Adrenal gland (tissue), 12 donors: ENCODE measurements around the gene FMO2. TPM values are rescaled to one million over a fixed set of nuclear protein-coding genes. Genes with fewer than 3 reads are reported as not detected.

Experiments used
- DNase-seq, 7 donors: peaks; one replicate each; pipeline ENCODE4 v3.0.0-alpha.2; 2019 to 2020
- H3K27ac ChIP-seq, 5 donors: fragments of 200-600 bp; sonication (generic) in 4 of 5; 1 replicate in 3 of 5; 2 replicates in 2 of 5; pipeline versions ENCODE4 v1.5.1 to v1.8.0; 2016 to 2020; ENCODE audit warnings: mild to moderate bottlenecking in 1 of 5
- H3K27me3 ChIP-seq: fragments of 200-600 bp; 2 replicates; pipeline ENCODE4 v1.8.0; 2021
- H3K36me3 ChIP-seq, 2 donors: fragments of 200-600 bp; replicated peaks in 1 of 2; 1 replicate in 1 of 2; 2 replicates in 1 of 2; pipeline versions ENCODE4 v1.5.1 to v1.8.0; 2018 to 2022
- H3K4me1 ChIP-seq, 2 donors: fragments of 200-600 bp; replicated peaks in 1 of 2; 1 replicate in 1 of 2; 2 replicates in 1 of 2; pipeline versions ENCODE4 v1.5.1 to v1.8.0; 2018 to 2021
- H3K4me3 ChIP-seq, 4 donors: fragments of 200-600 bp; sonication (generic) in 3 of 4; one replicate each; pipeline ENCODE4 v1.5.1; 2016 to 2018
- H3K9me3 ChIP-seq, 3 donors: fragments of 200-600 bp; sonication (generic) in 1 of 3; replicated peaks in 1 of 3; 1 replicate in 2 of 3; 2 replicates in 1 of 3; pipeline versions ENCODE4 v1.5.1 to v1.8.0; 2016 to 2021
- POLR2A ChIP-seq, 2 donors: fragments of 450-650 bp; IDR thresholded peaks; one replicate each; pipeline ENCODE4 v1.6.1; 2017; ENCODE audit warnings: antibody characterized with exemption in 2 of 2, mild to moderate bottlenecking in 2 of 2, moderate library complexity in 1 of 2
- WGBS, 4 donors: extraction: QIAGEN DNeasy Blood & Tissue Kit in 2 of 4; methylation state at CpG; one replicate each; pipeline versions ENCODE4 v1.1.5 to v1.1.7; 2013 to 2017; 5-methylcytosine and 5-hydroxymethylcytosine counted together
- intact Hi-C, 2 donors: fragments of 100-400 bp; cut with DNase I; formaldehyde crosslinking; loops; one replicate each; pipeline versions ENCODE4 v1.14.1 to v1.15.0; 2022 to 2023
- polyA plus RNA-seq, 3 donors: library from polyadenylated mRNA; stranded (reverse); fragments of 200-250 nt in 2 of 3; fragments of 350-450 nt in 1 of 3; fragmentation: Illumina TruSeq in 1 of 3; extraction: RNeasy Lipid Tissue Mini Kit (QIAGEN cat#74804) in 1 of 3; gene quantifications; one replicate each; pipeline ENCODE4 v1.2.3, GENCODE V29; 2013 to 2014
- total RNA-seq, 9 donors: library from RNA; depleted of rRNA in 4 of 9; stranded (reverse); fragments of >200 nt in 4 of 9; fragments of 120-200 nt in 1 of 9; fragmentation: NEBNext Ultra II Directional in 1 of 9; extraction: Animal tissue kit (Norgen Biotek cat#: 25700) in 1 of 9; gene quantifications; one replicate each; pipeline versions ENCODE4 v1.1.0 to v1.2.4, GENCODE V29; 2013 to 2023
- TF ChIP-seq, protein P1 (sequence below), 6 experiments: fragments of 450-650 bp in 4 of 6; fragments of 200-600 bp in 2 of 6; sonication (generic) in 1 of 6; IDR thresholded peaks; 1 replicate in 5 of 6; 2 replicates in 1 of 6; pipeline versions ENCODE4 v1.5.1 to v1.8.0; 2016 to 2021; ENCODE audit warnings: antibody characterized with exemption in 6 of 6, mild to moderate bottlenecking in 2 of 6, moderate library complexity in 1 of 6
- donor health status: healthy with polysubstance abuse.
- donor health status: Bipolar disorder and iron deficiency.
- donor health status: DM: yes; HTN: yes; CAD: no.
- donor health status: DM: no; HTN: no; CAD: no.
- donor health status: DM: no; HTN: no; CAD: no.
- donor health status: DM: yes; HTN: yes; CAD: no.

Gene FMO2
- total and polyA plus RNA-seq, 12 donors: 0.72 to 149 (median 47.9) TPM

GRCh38 chr1:171179318-171180227 lies 5.5 kb upstream of the FMO2 start:
- Histone ChIP-seq H3K4me1 (no peaks in the 10 kb centered on the region), H3K4me3 (no peak overlapping the region), H3K27me3 (no peaks in the 10 kb centered on the region), H3K36me3 (no peaks in the 10 kb centered on the region), H3K9me3 (no peaks in the 10 kb centered on the region), H3K27ac (no peak overlapping the region)
- no peak for DNase-seq
- TF ChIP-seq, protein P1, sequence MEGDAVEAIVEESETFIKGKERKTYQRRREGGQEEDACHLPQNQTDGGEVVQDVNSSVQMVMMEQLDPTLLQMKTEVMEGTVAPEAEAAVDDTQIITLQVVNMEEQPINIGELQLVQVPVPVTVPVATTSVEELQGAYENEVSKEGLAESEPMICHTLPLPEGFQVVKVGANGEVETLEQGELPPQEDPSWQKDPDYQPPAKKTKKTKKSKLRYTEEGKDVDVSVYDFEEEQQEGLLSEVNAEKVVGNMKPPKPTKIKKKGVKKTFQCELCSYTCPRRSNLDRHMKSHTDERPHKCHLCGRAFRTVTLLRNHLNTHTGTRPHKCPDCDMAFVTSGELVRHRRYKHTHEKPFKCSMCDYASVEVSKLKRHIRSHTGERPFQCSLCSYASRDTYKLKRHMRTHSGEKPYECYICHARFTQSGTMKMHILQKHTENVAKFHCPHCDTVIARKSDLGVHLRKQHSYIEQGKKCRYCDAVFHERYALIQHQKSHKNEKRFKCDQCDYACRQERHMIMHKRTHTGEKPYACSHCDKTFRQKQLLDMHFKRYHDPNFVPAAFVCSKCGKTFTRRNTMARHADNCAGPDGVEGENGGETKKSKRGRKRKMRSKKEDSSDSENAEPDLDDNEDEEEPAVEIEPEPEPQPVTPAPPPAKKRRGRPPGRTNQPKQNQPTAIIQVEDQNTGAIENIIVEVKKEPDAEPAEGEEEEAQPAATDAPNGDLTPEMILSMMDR (IDR thresholded peaks at IDR 0.05): no peak
- 72 to 88% (median 82%) methylated on average over 5 of the region's 5 CpGs for WGBS, 4 donors
- intact Hi-C loops: no loop called here

DNA sequence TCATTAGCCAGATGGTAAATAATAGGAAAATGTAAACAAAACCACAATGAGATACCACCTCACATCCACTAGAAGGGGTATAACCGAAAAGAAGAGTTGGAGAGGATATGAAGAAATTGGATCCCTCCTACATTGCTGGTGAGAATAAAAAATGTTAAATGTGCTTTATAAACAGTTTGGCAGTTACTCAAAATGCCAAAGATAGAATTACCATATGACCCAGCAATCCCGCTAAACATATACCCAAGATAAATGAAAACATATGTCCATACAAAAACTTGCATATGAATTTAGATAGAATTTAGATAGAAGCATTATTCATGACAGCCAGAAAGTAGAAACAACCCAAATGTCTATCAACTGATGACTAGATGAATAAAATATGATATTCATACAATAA lies 4.4 kb upstream of the FMO2 start:
- TF ChIP-seq POLR2A (IDR thresholded peaks at IDR 0.05): no peak
- TF ChIP-seq, protein P1 (IDR thresholded peaks at IDR 0.05): no peak
- Histone ChIP-seq H3K4me3 (no peak overlapping the region), H3K27ac (no peak overlapping the region), H3K9me3 (no peaks in the 10 kb centered on the region), H3K36me3 (no peaks in the 10 kb centered on the region), H3K27me3 (no peaks in the 10 kb centered on the region), H3K4me1 (no peaks in the 10 kb centered on the region)
- WGBS, 4 donors: 90 to 93% (median 92%) methylated on average over 2 of the region's 2 CpGs
- intact Hi-C loops: no loop called here
- DNase-seq: no peak

DNA sequence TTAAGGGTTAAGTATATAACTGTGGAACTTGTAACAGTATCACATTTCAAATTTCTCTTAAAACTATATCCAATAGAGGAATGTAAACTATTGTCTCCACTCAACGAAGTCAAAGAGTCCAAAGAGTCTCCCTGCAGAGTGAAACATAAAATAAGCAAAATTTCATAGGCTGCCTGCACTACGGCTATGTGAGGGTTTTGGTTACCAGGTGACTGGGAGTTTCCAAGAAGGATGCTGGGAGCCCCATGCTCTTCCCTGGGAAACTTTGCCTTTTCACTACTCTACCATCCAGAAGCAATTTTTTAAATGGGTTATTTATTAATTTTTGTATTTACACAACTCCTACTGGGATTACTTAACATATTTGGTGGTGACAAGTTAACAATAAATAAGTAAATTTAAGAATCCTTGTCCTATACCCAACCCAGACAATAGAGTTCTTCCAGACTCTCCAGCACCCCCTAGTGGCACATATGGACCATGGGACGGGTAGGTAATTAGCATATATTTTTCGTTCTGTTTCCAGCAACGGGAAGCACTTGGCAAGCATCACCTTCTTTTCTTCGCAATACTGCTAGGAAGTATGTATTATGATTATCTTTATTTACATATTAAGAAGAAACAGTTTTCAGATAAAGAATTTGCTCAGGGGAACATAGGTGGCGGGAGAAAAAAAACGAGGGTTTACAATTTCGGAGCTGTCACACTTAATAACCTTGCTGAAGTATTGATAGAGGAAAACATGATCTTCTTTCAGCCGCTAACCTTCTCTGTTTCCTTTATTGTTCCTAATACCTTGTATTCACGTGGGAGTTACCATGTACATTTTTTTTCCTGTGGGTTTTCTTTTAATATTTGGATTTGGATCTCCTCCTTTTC lies 3.5 kb downstream of the FMO2 start:
- WGBS, 4 donors: 29 to 54% (median 49%) methylated on average over 11 of the region's 11 CpGs
- intact Hi-C loops: no loop called here
- TF ChIP-seq, protein P1 (IDR thresholded peaks at IDR 0.05): peak; percentile 35 to 76 (median 56)
- TF ChIP-seq POLR2A (IDR thresholded peaks at IDR 0.05): no peak
- Histone ChIP-seq H3K4me1 (no peaks in the 10 kb centered on the region), H3K27ac (peak overlapping the region in 1 of 5 donors; percentile 38), H3K36me3 (no peaks in the 10 kb centered on the region), H3K27me3 (no peaks in the 10 kb centered on the region), H3K4me3 (peak overlapping the region in 1 of 4 donors; percentile 25), H3K9me3 (no peaks in the 10 kb centered on the region)
- DNase-seq: peak; percentile 18 to 70 (median 54)

DNA sequence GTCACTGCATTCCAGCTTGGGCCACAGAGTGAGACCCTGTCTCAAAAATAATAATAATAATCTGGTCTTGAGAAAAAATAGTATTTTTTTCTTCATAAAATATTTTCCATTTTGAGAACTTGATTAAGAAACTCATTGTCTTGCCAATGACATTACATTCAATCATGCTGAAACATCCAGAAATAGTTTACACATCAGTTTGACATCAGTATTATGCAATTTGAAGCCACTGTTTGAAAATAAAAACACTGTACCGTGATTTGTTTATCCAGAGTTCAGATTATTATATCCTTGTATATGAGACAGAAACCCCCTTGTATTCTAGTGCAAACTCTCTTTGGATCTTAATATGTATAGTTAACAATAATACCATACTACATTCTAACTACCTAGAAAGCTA lies 6.9 kb downstream of the FMO2 start:
- no peak for TF ChIP-seq POLR2A (IDR thresholded peaks at IDR 0.05)
- TF ChIP-seq, protein P1 (IDR thresholded peaks at IDR 0.05): no peak
- H3K9me3 ChIP-seq: no peaks in the 10 kb centered on the region
- no peak for DNase-seq
- H3K4me3 ChIP-seq: no peak overlapping the region
- 38 to 57% (median 44%) methylated on average over 1 of the region's 1 CpG for WGBS, 4 donors
- intact Hi-C loops: no loop called here
- H3K27ac ChIP-seq: no peak overlapping the region
- peaks cover 0 to 4% of the 10 kb centered on the region in 2 donors for H3K4me1 ChIP-seq
- H3K27me3 ChIP-seq: no peaks in the 10 kb centered on the region
- no peaks in the 10 kb centered on the region for H3K36me3 ChIP-seq
